GM13976 (cell line): Measurements from ENCODE around the gene NEUROD6.

Experiments used
- DNase-seq: peaks from one replicate; pipeline ENCODE4 v3.0.0; 2012; ENCODE audit warnings: low spot score
- CTCF ChIP-seq: IDR thresholded peaks from 2 replicates; pipeline ENCODE4 v1.5.1; 2012; ENCODE audit warnings: borderline replicate concordance, mild to moderate bottlenecking; ENCODE audit not compliant: insufficient read depth; ENCODE audit errors: extremely low read depth, missing control alignments, control extremely low read depth
- in situ Hi-C: fragments of 300-500 bp; cut with MboI; formaldehyde crosslinking; loops from one replicate; pipeline ENCODE4 v1.12.0; 2022; ENCODE audit warnings: low sequenced_read_pairs, mixed read lengths, inconsistent platforms; ENCODE audit not compliant: unreplicated experiment

The NEUROD6 gene

GRCh38 chr7:31302356-31302755 is 38.2 kb downstream of the NEUROD6 start:
- in situ Hi-C loops, result no loop called here
- TF ChIP-seq CTCF, result no peak
- DNase-seq, result no peak

GRCh38 chr7:31299336-31299735 is 41.2 kb downstream of the NEUROD6 start:
- DNase-seq, result no peak
- no peak for TF ChIP-seq CTCF
- in situ Hi-C loops, result no loop called here

- no peak for TF ChIP-seq CTCF
- in situ Hi-C loops, result no loop called here
- DNase-seq, result no peak
These were observed 49.9 kb downstream of the NEUROD6 start for GRCh38 chr7:31290601-31291000.
